Caco-2 (cell line): Measurements from ENCODE around the gene KCNN1. TPM values are rescaled to one million over a fixed set of nuclear protein-coding genes. Genes with fewer than 3 reads are reported as not detected.

ENCODE experiments used
- BruUV-seq: library from RNA; stranded (reverse); fragments of 400-500 nt; replicated peaks from 2 replicates; lab custom pipeline; 2021; lab: Mats Ljungman, UMichigan
- CTCF ChIA-PET: fragments of 300-600 bp; sonication (Branson Sonifier 250); formaldehyde crosslinking; loops from one replicate; lab custom pipeline; 2022; ENCODE audit warnings: antibody characterized with exemption; lab: Charles Lee
- POLR2A ChIA-PET: fragments of 300-600 bp; sonication (Branson Sonifier 250); formaldehyde crosslinking; loops from one replicate; lab custom pipeline; 2022; ENCODE audit warnings: antibody characterized with exemption; lab: Charles Lee
- DNase-seq, 2 experiments: peaks; one replicate each; pipeline versions ENCODE4 v3.0.0 to v3.0.0-alpha.2; 2020 to 2022
- H3K27me3 ChIP-seq: replicated peaks from 2 replicates; pipeline ENCODE4 v1.6.0; 2011; ENCODE audit warnings: low read length; ENCODE audit not compliant: control insufficient read depth, insufficient read depth
- H3K36me3 ChIP-seq: 2 replicates; pipeline ENCODE4 v1.5.1; 2011; ENCODE audit warnings: low read length; ENCODE audit not compliant: control insufficient read depth, insufficient read depth
- H3K4me1 ChIP-seq: fragments of 250-450 bp; sonication (Bioruptor Pico); 2 replicates; pipeline ENCODE4 v1.5.1; 2020; ENCODE audit warnings: mild to moderate bottlenecking
- H3K4me3 ChIP-seq: 2 replicates; pipeline ENCODE4 v1.5.1; 2011; ENCODE audit warnings: low read depth, mild to moderate bottlenecking, control low read depth, low read length
- H3K9me3 ChIP-seq: fragments of 250-450 bp; sonication (Bioruptor Pico); 2 replicates; pipeline ENCODE4 v1.5.1; 2020; ENCODE audit warnings: mild to moderate bottlenecking, moderate library complexity
- H3K27ac Mint-ChIP-seq: one replicate; pipeline ENCODE4 v1.8.0; 2022; ENCODE audit warnings: mixed read lengths; ENCODE audit not compliant: unreplicated experiment
- H3K27me3 Mint-ChIP-seq: one replicate; pipeline ENCODE4 v1.8.0; 2022; ENCODE audit warnings: mixed read lengths; ENCODE audit not compliant: insufficient read depth, unreplicated experiment
- H3K36me3 Mint-ChIP-seq: one replicate; pipeline ENCODE4 v1.8.0; 2022; ENCODE audit warnings: mild to moderate bottlenecking, mixed read lengths; ENCODE audit not compliant: insufficient read depth, unreplicated experiment
- H3K4me1 Mint-ChIP-seq: one replicate; pipeline ENCODE4 v1.8.0; 2022; ENCODE audit warnings: low read depth, mixed read lengths; ENCODE audit not compliant: unreplicated experiment
- H3K4me3 Mint-ChIP-seq: one replicate; pipeline ENCODE4 v1.8.0; 2022; ENCODE audit warnings: mild to moderate bottlenecking, moderate library complexity, mixed read lengths; ENCODE audit not compliant: unreplicated experiment
- H3K9me3 Mint-ChIP-seq: one replicate; pipeline ENCODE4 v1.8.0; 2022; ENCODE audit warnings: mixed read lengths; ENCODE audit not compliant: unreplicated experiment
- CTCF ChIP-seq, 2 experiments: fragments of 200-600 bp in 1 of 2; IDR thresholded peaks; 1 replicate in 1 of 2; 2 replicates in 1 of 2; pipeline versions ENCODE4 v1.5.1 to v1.8.0; 2011 to 2022; ENCODE audit warnings: antibody characterized with exemption in 1 of 2, control low read depth in 1 of 2, inconsistent platforms in 1 of 2, low read depth in 1 of 2, low read length in 1 of 2, mild to moderate bottlenecking in 1 of 2, moderate library complexity in 1 of 2; ENCODE audit not compliant: insufficient read depth in 1 of 2, severe bottlenecking in 1 of 2, unreplicated experiment in 1 of 2
- intact Hi-C: fragments of 100-400 bp; cut with micrococcal nuclease; formaldehyde crosslinking; loops from one replicate; pipeline ENCODE4 v1.10.0; 2022; ENCODE audit not compliant: unreplicated experiment
- total RNA-seq: library from RNA; stranded (reverse); gene quantifications from 2 replicates; pipeline ENCODE4 v1.2.3, GENCODE V29; 2022

KCNN1 gene
- total RNA-seq, 1 experiment from 2014 or later: not detected

DNA sequence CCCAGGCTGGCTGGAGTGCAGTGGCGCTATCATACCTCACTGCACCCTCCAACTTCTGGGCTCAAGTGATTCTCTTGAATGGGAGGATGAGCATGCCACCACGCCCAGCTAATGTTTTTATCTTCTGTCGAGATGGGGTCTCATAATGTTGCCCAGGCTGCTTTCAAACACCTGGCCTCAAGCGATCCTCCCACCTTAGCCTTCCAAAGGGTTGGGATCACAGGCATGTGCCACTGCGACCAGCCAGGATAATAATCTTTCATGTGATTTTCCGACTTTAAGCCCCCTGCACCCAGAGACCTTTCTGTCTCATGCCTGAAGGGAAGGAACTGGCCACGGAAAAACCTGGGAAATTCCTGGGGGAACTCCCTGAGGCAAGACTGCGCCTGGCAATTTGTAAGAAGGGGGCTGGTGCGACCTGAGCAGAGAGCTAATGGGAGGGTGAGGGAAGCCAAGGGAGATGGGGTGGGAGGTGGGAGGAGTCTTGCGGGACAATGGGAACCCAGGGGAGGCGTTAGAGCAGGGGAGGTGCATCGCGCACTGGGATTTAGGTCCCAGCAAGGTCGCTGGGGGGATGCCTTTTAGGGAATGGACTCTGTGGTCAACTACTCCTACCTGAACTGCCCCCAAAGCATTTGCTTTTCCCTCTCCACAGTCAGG is 35.2 kb upstream of the KCNN1 start:
- no peak for TF ChIP-seq CTCF (IDR thresholded peaks at IDR 0.05; ENCODE audit: insufficient read depth in 1 of 2, low read depth in 1 of 2, low read length in 1 of 2, severe bottlenecking in 1 of 2, unreplicated experiment in 1 of 2)
- Histone ChIP-seq H3K27me3 (no peaks in the 10 kb centered on the region), H3K4me3 (no peak overlapping the region), H3K4me1 (0 out of 2 replicates have a peak, but pooled peaks cover 8% of the 10 kb centered on the region), H3K36me3 (no peaks in the 10 kb centered on the region), H3K9me3 (no peaks in the 10 kb centered on the region)
- BruUV-seq: no TSS peak
- Mint-ChIP-seq H3K4me3 (peak overlapping the region; percentile 95), H3K4me1 (peaks cover 6% of the 10 kb centered on the region), H3K9me3 (peaks cover 6% of the 10 kb centered on the region), H3K27ac (no peak overlapping the region), H3K36me3 (peaks cover 9% of the 10 kb centered on the region), H3K27me3 (peaks cover 3% of the 10 kb centered on the region)
- intact Hi-C loops: loop anchor here (1.0 kb wide), 2 partner anchors 61 to 72 kb away; partner anchors contain the start of gene RPL18A
- CTCF ChIA-PET: interaction anchor here (0.6 to 1.9 kb wide), 8 partner anchors 9 to 326 kb away, joined by 3 to 118 read pairs (median 6); partner anchors contain the start of genes RPL18A and SLC5A5
- DNase-seq: no peak
- POLR2A ChIA-PET: interaction anchor here (1.4 to 1.7 kb wide), 2 partner anchors 66 to 72 kb away, joined by 5 to 77 read pairs; partner anchors contain the start of gene RPL18A

- ChIA-PET POLR2A (interaction anchor here (0.5 to 1.7 kb wide), 5 partner anchors 15 to 349 kb away, joined by 3 to 77 read pairs (median 3); partner anchors contain the start of genes JUND and RPL18A), CTCF (interaction anchor here (0.6 to 1.9 kb wide), 13 partner anchors 10 to 396 kb away, joined by 3 to 118 read pairs (median 5); partner anchors contain the start of genes RPL18A and SLC5A5)
- Mint-ChIP-seq H3K27me3 (no peaks in the 10 kb centered on the region), H3K36me3 (peaks cover 13% of the 10 kb centered on the region), H3K27ac (peak within 1 kb of the TSS; percentile 98), H3K4me3 (peak within 1 kb of the TSS; percentile 95), H3K9me3 (no peaks in the 10 kb centered on the region), H3K4me1 (peaks cover 6% of the 10 kb centered on the region)
- peak; percentile 91 to 94 for DNase-seq
- Histone ChIP-seq H3K36me3 (no peaks in the 10 kb centered on the region), H3K4me3 (peak within 1 kb of the TSS; percentile 61), H3K9me3 (no peaks in the 10 kb centered on the region), H3K4me1 (0 out of 2 replicates have a peak, but pooled peaks cover 8% of the 10 kb centered on the region), H3K27me3 (no peaks in the 10 kb centered on the region)
- intact Hi-C loops: loop anchor here (1.0 kb wide), 2 partner anchors 62 to 73 kb away; partner anchors contain the start of gene RPL18A
- TF ChIP-seq CTCF (IDR thresholded peaks at IDR 0.05; ENCODE audit: insufficient read depth in 1 of 2, low read depth in 1 of 2, low read length in 1 of 2, severe bottlenecking in 1 of 2, unreplicated experiment in 1 of 2): peak; percentile 85 to 96
- no TSS peak for BruUV-seq
These were observed 34.2 kb upstream of the KCNN1 start, which contains the start of gene CCDC124 for GRCh38 chr19:17932485-17933338. Gene CCDC124 (plus strand): TSS chr19:17933015. CDS start chr19:17936421, 3,406 bp downstream.
